GM18909 (cell line): Measurements from ENCODE around the gene TRAIP.
"Not testable (repeated sequence)": the region's sequence is repeated elsewhere in the genome, so short reads cannot be mapped to it uniquely, and the experiment has no call there.

Experiments
- ATAC-seq: cut with Tn5 transposase; IDR thresholded peaks from one replicate; pipeline ENCODE4 v1.9.1; 2021; ENCODE audit warnings: mild to moderate bottlenecking; ENCODE audit not compliant: unreplicated experiment, poor library complexity

Gene TRAIP

GRCh38 chr3:49856181-49857005 is at the start of gene TRAIP:
Gene TRAIP (minus strand): TSS chr3:49856564. CDS start chr3:49856453, 111 bp downstream.
- peak; percentile 94 for ATAC-seq

GRCh38 chr3:49904448-49904847 is 48.1 kb upstream of the TRAIP start:
- not testable (repeated sequence) for ATAC-seq

GRCh38 chr3:49903451-49904424 is 47.4 kb upstream of the TRAIP start, which contains the start of gene MST1R:
Gene MST1R (minus strand): TSS chr3:49903873. CDS start chr3:49903609, 264 bp downstream.
- ATAC-seq: peak; percentile 75

- ATAC-seq: no peak
Observed at GRCh38 chr3:49902511-49903345, 46.4 kb upstream of the TRAIP start.

- ATAC-seq: no peak
Observed at GRCh38 chr3:49901366-49902339, 45.3 kb upstream of the TRAIP start.

GRCh38 chr3:49900491-49901153 is 44.3 kb upstream of the TRAIP start:
- no peak for ATAC-seq

- ATAC-seq: no peak
Observed at GRCh38 chr3:49899815-49900214, 43.5 kb upstream of the TRAIP start.

- no peak for ATAC-seq
Observed at GRCh38 chr3:49898991-49899390, 42.6 kb upstream of the TRAIP start.

GRCh38 chr3:49896345-49896744 is 40.0 kb upstream of the TRAIP start:
- ATAC-seq: no peak

- no peak for ATAC-seq
Observed at GRCh38 chr3:49895791-49896190, 39.4 kb upstream of the TRAIP start.

- ATAC-seq: no peak
Observed at GRCh38 chr3:49889296-49889695, 32.9 kb upstream of the TRAIP start.

- no peak for ATAC-seq
Observed at GRCh38 chr3:49886922-49887265, 30.5 kb upstream of the TRAIP start.

GRCh38 chr3:49883998-49884397 is 27.6 kb upstream of the TRAIP start:
- no peak for ATAC-seq

- ATAC-seq: no peak
Observed at GRCh38 chr3:49882166-49882565, 25.8 kb upstream of the TRAIP start.

GRCh38 chr3:49880581-49881315 is 24.4 kb upstream of the TRAIP start:
- no peak for ATAC-seq

- no peak for ATAC-seq
Observed at GRCh38 chr3:49879721-49880120, 23.4 kb upstream of the TRAIP start.

GRCh38 chr3:49878686-49879085 is 22.3 kb upstream of the TRAIP start:
- no peak for ATAC-seq

GRCh38 chr3:49877716-49878115 is 21.4 kb upstream of the TRAIP start:
- no peak for ATAC-seq
